EL (cell line): Measurements from ENCODE around the gene C5.

Experiments used
- DNase-seq: peaks from one replicate; pipeline ENCODE4 v3.0.0-alpha.2; 2016

The C5 gene

DNA sequence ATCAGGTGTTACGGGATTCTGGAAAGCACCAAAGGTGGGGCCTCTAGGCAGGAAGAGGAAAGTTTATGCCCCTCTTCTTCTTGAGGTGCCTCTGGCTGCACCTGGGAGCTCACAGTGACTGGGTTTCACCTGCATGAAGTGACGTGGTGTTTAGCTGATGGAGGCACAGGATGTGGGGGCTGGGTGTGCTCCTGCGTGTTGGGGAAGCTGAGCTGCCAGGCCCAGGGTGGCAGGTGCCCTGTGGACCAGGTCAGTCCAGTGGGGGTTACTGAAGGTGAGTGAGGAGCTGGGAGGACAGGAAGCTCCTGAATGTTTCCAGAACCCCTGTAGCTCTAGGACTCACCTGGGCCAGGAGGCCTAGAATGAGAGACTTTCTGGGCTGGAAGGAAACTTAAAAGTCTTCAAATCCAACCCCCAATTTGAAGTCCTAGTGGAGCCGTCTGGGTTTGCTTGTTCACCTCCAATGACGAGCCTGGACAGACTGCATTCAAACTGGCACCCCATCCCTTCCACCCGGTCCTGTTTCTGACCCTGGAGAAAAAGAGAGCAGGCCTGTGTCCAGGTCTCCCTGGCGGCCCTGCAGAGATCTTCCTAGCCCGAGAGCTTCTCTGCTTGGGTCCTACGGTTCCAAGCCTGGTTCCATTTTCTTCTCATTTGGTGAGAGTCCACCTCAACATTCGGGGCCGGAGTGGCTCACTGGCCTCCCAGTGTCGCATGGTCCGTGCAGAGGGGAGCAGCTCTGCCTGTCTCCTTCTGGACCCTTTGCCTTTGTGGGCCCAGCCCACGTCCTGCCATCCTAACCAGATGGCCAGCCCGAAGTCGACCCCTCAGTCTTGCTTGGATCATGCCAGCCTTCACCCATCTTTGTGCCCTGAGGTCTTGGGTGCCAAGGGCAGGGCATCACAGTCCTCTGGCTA lies 145.8 kb downstream of the C5 start:
- no peak for DNase-seq

DNA sequence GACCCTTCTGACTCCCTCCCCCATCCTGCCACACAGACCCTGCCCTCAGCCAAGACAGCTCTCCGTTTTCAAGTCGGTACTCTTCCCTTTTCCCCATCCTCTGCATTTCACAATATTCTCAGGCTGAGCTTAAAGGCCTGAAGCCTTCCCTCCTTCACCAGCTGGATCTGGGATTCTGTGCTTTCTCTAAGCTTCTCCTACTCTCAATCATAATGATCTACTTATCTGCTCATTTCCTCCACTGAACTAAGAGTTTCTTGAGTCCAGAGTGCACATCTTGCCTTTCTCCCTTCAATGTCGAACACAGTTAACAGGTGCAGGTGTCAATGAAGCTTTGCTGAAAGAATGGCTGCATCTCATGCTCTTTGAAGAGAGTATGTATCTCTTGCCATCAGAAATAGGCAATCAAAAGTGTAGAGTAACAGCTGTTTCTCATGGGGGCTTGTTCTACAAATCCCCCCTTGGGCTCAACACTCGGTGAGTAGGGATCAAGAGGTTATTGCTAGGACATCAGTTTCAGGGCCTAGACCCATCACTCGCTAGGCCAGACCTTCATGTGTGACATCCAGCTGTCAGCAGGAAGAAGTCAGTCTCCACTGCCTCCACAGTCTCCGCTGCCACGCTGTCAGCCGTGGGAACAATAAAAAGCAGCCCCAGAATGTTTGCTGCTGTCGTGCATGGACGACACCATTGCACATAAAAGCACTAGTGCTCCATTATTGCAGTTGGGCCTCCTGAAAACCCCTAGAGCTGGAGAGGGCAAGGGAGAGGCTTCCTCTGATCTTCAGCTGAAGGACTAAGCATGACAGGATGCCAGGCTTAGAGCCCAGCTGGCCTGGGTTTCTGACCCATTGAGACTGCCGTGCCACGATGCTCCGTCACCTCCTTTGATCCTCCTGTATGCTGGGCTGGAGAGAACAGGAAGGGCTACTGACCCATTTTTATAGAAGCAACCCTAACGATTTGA lies 147.2 kb downstream of the C5 start:
- no peak for DNase-seq
